ENCODE measurements around the gene NT5C2.
"Not testable (repeated sequence)": the region's sequence is repeated elsewhere in the genome, so short reads cannot be mapped to it uniquely, and the experiment has no call there.

- TF ChIP-seq POLR2A, CTCF (IDR thresholded peaks at IDR 0.05): not testable (repeated sequence)
These were observed 49.4 kb downstream of the NT5C2 start for GRCh38 chr10:103143641-103144040.
